IPS-11a (cell line): ENCODE results near the gene IST1.
"Not testable (repeated sequence)": the region's sequence is repeated elsewhere in the genome, so short reads cannot be mapped to it uniquely, and the experiment has no call there.

ENCODE experiments used
- H3K4me3 ChIP-seq: one replicate; pipeline ENCODE4 v1.5.1; 2013; ENCODE audit warnings: low read depth, low read length, control low read depth

IST1 gene

GRCh38 chr16:71880176-71880575 lies 15.2 kb upstream of the IST1 start:
- H3K4me3 ChIP-seq = no peak overlapping the region

DNA sequence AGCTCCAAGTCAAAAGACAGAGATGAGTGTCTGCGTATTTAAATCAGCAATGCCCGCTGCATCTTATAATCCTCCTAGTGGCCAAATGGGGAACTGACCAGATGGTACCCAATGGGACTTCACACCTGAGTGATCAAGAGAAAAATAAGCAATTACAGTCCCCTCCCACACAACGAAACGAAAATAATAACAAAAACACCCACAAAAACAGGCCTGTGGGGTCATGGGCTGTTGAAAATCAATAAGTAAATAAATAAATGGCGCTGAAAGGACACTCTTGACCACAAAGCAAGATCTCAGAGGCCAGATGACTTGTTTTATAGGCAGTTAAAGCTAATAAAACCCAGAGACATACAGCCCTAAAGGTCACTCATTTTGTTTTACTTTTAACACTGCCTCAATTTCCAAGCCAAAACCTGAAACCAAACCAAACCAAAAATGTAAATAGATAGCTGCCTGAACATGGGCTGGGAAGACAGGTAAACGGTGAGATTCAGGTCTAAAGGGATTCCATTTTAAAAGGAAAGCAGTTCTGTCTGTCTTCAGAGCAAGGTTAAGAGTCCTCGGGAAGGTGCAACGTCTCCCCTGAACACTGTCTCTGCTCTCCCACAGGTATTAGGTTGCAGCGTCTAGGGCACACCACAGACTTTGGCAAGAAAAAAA lies 12.7 kb upstream of the IST1 start:
- H3K4me3 ChIP-seq = peak overlapping the region; percentile 67

DNA sequence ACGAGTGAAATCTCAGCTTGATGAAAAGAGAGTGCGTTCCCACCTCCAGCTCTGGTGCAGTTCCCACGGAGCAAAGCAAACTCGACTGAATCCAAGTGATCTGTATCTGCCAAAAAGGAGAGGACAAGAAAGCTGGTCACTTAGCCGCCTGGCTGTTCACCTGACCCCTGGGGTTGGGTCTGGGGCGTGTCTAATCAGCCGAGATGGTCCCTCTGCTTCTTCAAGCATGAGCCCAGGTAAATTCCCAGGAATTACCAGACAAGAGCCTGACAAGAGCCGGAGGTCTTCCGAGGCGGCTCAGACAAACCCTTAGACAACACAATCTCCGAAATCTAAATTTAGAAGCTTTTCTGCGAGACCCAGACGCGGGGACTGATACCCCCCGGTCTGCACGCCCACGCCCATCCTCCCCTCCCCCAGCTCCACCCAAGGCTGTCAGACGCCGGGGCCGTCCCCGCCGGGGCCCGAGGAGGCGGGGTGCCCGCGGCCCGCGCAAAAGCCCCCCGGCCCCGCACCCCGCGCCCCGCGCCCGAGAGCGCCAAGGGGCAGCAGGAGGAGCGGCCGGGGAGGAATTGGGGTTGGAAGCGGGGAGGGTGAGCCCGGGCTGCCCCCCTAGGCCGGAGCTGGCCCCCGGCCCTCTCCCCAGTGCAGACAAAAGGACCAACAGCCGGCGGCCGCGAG lies 12.0 kb upstream of the IST1 start:
- H3K4me3 ChIP-seq = peak overlapping the region; percentile 67

GRCh38 chr16:71883849-71884638 lies 11.3 kb upstream of the IST1 start, which contains the start of gene ZNF821:
Gene ZNF821 (minus strand): TSS chr16:71884182. CDS start chr16:71879946, 4,236 bp downstream.
- H3K4me3 ChIP-seq = peak within 1 kb of the TSS; percentile 67

GRCh38 chr16:71885261-71885650 lies 10.1 kb upstream of the IST1 start:
- H3K4me3 ChIP-seq = no peak overlapping the region

DNA sequence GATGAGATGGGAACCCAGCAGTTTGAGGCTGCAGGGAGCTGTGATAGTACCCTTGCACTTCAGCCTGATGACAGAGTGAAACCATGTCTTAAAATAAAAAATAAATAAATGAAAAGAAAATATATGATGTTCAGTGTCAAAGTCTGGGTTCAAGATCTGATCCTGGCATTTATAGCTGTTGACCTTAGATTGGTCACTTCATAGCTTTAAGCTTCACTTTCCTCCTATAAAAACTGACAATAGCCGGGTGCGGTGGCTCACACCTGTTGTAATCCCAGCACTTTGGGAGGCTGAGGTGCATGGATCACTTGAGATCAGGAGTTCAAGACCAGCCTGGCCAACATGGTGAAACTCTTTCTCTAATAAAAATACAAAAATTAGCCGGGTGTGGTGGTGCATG lies 6.2 kb upstream of the IST1 start:
- no peak overlapping the region for H3K4me3 ChIP-seq

DNA sequence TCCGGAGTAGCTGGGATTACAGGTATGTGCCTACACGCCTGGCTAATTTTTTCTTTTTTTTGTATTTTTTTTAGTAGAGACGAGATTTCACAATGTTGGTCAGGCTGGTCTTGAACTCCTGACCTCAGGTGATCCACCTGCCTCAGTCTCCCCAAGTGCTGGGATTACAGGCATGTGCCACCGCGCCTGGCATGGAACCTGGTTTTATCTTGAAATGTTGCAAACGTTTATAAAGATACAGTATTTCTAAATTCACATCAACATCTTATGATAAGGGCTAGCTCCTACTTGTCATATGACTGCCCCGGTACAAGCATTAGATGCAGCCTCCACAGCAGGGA lies 1.5 kb upstream of the IST1 start:
- H3K4me3 ChIP-seq = no peak overlapping the region

- peak overlapping the region; percentile 91 for H3K4me3 ChIP-seq
Observed at GRCh38 chr16:71894229-71894920, 956 bp upstream of the IST1 start.

DNA sequence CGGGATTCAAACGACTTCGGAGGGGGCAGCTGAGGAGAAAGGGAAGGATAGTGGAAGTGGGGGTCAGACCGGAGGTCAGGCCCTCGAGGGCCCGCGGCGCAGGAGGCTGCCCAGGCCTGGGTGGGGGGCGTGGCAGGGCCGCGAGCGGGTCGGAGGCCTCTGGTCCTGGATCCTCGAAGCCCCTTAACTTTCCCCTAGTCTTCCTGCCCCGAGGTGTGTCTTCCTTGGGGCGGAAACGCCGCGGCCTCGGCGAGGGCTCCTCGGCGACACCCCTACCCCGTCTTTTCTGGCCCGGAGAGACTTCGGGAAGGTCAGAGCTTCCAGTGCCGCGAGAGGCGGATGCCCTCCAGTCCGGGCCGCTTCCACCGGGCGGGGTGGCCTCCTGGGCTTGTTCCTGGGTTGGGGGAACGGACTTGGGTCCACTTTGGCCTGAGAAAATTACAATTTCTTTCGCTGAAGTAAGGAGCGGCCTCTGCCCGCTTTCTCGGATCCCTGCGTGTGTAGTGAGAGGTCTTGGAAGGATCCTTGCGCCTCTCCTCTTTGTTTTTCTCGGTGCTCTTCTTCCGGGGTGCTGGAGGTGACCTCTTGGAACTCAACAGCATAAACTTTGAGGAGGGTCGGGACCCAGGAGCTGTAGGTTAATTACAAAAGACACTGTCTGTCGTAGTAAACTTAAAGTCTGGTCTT lies 491 bp downstream of the IST1 start:
- H3K4me3 ChIP-seq = peak overlapping the region; percentile 91

- peak overlapping the region; percentile 91 for H3K4me3 ChIP-seq
Observed at GRCh38 chr16:71896764-71897368, 1.5 kb downstream of the IST1 start.

DNA sequence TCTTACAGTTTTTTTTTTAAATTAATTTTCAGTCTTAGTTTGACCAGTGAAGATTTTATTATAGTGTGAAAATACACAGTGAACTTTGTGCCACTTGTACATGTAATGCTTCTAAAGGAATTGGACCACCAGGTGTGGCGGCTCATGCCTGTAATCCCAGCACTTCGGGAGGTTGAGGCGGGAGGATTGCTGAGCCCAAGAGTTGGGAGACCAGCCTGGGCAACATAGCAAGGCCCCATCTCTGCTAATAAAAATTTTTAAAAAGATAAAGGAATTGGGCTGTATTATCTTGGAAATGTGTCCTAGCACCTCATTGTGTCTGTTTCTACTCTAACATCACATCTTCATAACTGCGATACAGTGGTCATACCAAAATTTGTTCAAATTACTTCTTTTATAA lies 3.8 kb downstream of the IST1 start:
- H3K4me3 ChIP-seq = no peak overlapping the region

DNA sequence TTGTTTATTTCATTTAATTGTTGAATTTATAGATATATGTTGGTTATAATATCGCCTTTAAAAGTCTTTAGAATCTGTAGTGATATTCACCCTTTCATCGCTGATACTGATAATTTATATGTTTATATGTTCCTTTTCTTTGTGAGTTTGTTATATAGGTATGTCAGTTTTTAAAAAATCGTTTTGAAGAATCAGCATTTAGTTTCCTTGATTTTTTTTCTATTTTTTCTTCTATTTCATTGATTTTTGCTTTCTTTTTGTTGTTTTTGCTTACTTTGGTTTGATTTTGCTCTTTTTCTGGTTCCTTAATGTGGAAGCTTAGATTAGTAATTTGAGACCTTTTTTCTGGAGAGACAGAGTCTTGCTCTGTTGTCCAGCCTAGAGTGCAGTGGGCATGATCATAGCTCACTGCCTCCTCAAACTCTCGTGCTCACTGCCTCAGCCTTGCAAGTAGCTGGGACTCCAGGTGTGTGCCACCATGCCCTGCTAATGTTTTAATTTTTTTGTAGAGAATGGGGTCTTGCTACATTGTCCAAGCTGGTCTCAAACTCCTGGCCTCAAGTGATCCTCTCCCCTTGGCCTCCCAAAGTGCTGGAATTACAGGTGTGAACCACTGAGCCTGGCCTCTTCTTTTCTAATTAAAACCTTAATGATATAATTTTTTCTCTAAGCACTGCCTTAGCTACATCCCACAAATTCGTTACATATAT lies 7.5 kb downstream of the IST1 start:
- no peak overlapping the region for H3K4me3 ChIP-seq

- no peak overlapping the region for H3K4me3 ChIP-seq
Observed at GRCh38 chr16:71903608-71904007, 8.3 kb downstream of the IST1 start.

DNA sequence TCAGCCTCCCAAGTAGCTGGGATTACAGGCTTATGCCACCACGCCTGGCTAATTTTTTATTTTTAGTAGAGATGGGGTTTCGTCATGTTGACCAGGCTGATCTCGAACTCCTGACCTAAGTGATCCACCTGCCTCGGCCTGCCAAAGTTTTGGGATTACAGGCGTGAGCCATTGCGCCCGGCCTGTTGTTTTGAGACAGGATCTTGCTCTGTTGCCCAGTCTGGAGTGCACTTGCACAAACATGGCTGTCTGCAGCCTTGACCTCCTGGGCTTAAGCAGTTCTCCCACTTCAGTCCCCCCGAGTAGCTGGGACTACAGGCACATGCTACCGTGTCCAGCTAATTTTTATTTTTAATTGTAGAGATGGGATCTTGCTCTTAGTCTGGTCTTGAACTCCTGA lies 8.9 kb downstream of the IST1 start:
- H3K4me3 ChIP-seq = no peak overlapping the region

GRCh38 chr16:71905765-71906164 lies 10.4 kb downstream of the IST1 start:
- H3K4me3 ChIP-seq = not testable (repeated sequence)

DNA sequence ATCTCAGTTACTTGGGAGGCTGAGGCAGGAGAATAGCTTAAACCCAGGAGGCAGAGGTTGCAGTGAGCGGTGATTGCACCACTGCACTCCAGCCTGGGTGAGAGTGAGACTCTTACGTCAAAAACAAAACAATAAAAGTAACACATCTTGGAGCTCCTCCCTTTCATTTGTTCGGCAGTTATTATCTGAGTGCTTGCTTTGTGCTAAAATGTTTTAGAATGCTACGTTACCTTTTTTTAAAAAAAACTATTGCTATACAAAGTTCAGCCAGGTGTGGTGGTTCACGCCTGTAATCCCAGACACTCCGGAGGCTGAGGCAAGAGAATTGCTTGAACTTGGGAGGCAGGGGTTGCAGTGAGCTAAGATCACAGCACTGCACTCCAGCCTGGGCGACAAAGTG lies 15.8 kb downstream of the IST1 start:
- H3K4me3 ChIP-seq = no peak overlapping the region

GRCh38 chr16:71912534-71913275 lies 17.4 kb downstream of the IST1 start:
- no peak overlapping the region for H3K4me3 ChIP-seq

GRCh38 chr16:71914802-71915201 lies 19.5 kb downstream of the IST1 start:
- no peak overlapping the region for H3K4me3 ChIP-seq

DNA sequence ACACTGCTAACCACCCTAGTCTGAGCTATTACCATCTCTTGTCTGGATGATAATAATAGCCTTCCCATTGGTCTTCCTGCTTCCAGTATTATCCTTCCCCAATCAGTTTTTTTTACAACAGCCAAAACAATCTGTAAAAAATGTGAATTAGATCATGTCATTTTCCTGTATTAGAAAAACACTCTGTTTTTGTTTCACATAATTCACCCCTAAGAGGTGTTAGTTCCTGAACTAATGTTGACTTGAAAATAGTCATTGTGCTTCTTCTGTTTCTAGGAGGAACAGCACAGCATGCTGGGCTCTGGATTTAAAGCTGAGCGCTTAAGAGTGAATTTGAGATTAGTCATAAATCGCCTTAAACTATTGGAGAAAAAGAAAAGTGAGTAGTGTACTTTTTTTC lies 20.0 kb downstream of the IST1 start:
- no peak overlapping the region for H3K4me3 ChIP-seq
